Measurements from ENCODE around the gene PAPPA2. TPM values are rescaled to one million over a fixed set of nuclear protein-coding genes. Genes with fewer than 3 reads are reported as not detected.

PAPPA2 gene
- total and polyA plus RNA-seq, 9 of the 15 experiments (the other 6 are each of a cell fraction or from before 2014, with no cell fraction given) = 0.01 to 0.15 (median 0.05) TPM; not detected in 2

GRCh38 chr1:176779992-176780328, 317.0 kb downstream of the PAPPA2 start:
- FAIRE-seq = no peak
- H4K20me1 ChIP-seq (replicated peaks; ENCODE audit: control insufficient read depth, insufficient read depth, low read length) = no peaks in the 10 kb centered on the region
- POLR2A ChIA-PET = no interaction called here
- H3K9me3 ChIP-seq (replicated peaks; ENCODE audit: control insufficient read depth, insufficient read depth, low read depth, low read length) = no peaks in the 10 kb centered on the region
- no peak overlapping the region for H2AFZ ChIP-seq (ENCODE audit: low read depth, low read length)
- CTCF ChIA-PET (ENCODE audit: low intra/inter-chr PET ratio) = no interaction called here
- H3K27ac ChIP-seq (ENCODE audit: extremely low read depth, low read depth, low read length) = no peak overlapping the region
- H3K27me3 ChIP-seq (ENCODE audit: control insufficient read depth in 2 of 2, insufficient read depth in 2 of 2, low read length in 2 of 2) = peaks cover 0 to 2% of the 10 kb centered on the region in 2 experiments; a peak in 3 of 5 replicates
- no peak overlapping the region for H3K4me3 ChIP-seq
- no peaks in the 10 kb centered on the region for H3K4me1 ChIP-seq (replicated peaks in 1 of 2; ENCODE audit: control insufficient read depth in 2 of 2, insufficient read depth in 2 of 2, low read length in 2 of 2)
- intact Hi-C loops (cut with micrococcal nuclease) = no loop called here
- no peak overlapping the region for H3K9ac ChIP-seq (ENCODE audit: insufficient read depth in 1 of 2, low read depth in 2 of 2, low read length in 2 of 2)
- no peak overlapping the region for H3K4me2 ChIP-seq (ENCODE audit: insufficient read depth, low read length)
- no peaks in the 10 kb centered on the region for H3K79me2 ChIP-seq (ENCODE audit: control insufficient read depth, insufficient read depth, low read length)
- WGBS (ENCODE audit: insufficient coverage, low coverage, missing lambda C conversion rate) = 0% methylated on average over 1 of the region's 1 CpG
- in situ Hi-C loops (cut with MboI) = no loop called here
- no peaks in the 10 kb centered on the region for H3K36me3 ChIP-seq (ENCODE audit: control insufficient read depth, insufficient read depth, low read length)
- no TSS peak for BruUV-seq (replicated peaks)
- no peak for DNase-seq (ENCODE audit: extremely low read depth in 1 of 4, low spot score in 3 of 4)
- no peaks in the 10 kb centered on the region for H3K9me1 ChIP-seq (ENCODE audit: control insufficient read depth, insufficient read depth, low read length)
- ATAC-seq = no peak
- TF ChIP-seq, protein P1, sequence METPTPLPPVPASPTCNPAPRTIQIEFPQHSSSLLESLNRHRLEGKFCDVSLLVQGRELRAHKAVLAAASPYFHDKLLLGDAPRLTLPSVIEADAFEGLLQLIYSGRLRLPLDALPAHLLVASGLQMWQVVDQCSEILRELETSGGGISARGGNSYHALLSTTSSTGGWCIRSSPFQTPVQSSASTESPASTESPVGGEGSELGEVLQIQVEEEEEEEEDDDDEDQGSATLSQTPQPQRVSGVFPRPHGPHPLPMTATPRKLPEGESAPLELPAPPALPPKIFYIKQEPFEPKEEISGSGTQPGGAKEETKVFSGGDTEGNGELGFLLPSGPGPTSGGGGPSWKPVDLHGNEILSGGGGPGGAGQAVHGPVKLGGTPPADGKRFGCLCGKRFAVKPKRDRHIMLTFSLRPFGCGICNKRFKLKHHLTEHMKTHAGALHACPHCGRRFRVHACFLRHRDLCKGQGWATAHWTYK (CRISPR knock-in tag; IDR thresholded peaks at IDR 0.05) = no peak
- no peak for TF ChIP-seq BMI1 (IDR thresholded peaks at IDR 0.05; ENCODE audit: low read length)
- TF ChIP-seq, protein P2, sequence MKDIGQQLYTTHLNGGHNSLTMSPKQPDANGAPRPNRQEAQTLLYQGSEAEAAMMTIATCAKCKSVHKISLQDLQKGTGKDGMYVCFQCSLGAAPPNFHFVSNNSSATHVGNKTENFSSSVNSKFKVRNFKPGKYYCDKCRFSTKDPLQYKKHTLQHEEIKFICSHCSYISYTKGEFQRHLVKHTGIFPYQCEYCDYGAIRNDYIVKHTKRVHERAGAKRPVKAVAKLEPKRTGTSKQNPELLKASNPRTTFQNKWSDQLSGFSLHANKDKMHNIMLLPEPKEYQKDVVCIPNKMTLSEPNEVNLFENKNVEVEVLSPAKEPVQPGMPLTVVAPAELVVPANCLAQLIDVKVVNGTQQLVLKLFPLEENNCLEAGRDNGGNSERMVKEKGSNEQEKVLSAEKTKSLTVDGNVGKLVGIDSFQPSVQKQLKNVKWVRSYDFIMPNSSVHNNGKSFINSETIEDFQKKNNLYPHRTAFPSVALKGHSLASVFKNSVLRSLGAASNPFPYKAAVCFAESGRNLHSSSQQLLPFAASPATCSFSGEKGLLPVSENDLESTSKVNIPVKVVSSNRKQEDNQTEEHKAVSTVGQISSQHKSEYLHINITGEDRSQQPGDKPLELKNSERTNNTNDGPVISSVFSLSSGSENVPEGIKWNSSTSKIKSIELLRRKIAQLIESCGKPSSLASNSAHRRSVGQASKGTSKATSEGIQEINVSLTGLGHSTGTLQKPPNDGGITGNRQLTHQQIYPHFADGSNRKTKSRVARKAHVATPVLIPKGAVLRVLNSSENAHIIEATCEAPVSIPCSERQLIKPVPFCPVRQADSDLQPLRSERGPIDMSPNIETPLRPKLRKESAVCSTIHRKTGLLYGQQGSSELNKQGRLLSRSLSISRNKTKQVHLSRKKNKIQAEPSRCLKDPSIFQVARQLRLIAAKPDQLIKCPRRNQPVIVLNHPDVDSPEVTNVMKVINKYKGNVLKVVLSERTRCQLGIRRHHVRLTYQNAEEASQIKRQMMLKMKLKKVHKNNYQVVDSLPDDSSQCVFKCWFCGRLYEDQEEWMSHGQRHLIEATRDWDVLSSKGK (CRISPR knock-in tag; IDR thresholded peaks at IDR 0.05) = no peak
- no peak for TF ChIP-seq NUFIP1 (IDR thresholded peaks at IDR 0.05; ENCODE audit: partially characterized antibody)
- TF ChIP-seq, protein P3, sequence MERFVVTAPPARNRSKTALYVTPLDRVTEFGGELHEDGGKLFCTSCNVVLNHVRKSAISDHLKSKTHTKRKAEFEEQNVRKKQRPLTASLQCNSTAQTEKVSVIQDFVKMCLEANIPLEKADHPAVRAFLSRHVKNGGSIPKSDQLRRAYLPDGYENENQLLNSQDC (CRISPR knock-in tag; IDR thresholded peaks at IDR 0.05) = no peak
- no peak for TF ChIP-seq CHD7 (IDR thresholded peaks at IDR 0.05; ENCODE audit: low read depth, low read length)
